ENCODE measurements around the gene VPS13C. TPM values are rescaled to one million over a fixed set of nuclear protein-coding genes. Genes with fewer than 3 reads are reported as not detected.

VPS13C gene, protein sequence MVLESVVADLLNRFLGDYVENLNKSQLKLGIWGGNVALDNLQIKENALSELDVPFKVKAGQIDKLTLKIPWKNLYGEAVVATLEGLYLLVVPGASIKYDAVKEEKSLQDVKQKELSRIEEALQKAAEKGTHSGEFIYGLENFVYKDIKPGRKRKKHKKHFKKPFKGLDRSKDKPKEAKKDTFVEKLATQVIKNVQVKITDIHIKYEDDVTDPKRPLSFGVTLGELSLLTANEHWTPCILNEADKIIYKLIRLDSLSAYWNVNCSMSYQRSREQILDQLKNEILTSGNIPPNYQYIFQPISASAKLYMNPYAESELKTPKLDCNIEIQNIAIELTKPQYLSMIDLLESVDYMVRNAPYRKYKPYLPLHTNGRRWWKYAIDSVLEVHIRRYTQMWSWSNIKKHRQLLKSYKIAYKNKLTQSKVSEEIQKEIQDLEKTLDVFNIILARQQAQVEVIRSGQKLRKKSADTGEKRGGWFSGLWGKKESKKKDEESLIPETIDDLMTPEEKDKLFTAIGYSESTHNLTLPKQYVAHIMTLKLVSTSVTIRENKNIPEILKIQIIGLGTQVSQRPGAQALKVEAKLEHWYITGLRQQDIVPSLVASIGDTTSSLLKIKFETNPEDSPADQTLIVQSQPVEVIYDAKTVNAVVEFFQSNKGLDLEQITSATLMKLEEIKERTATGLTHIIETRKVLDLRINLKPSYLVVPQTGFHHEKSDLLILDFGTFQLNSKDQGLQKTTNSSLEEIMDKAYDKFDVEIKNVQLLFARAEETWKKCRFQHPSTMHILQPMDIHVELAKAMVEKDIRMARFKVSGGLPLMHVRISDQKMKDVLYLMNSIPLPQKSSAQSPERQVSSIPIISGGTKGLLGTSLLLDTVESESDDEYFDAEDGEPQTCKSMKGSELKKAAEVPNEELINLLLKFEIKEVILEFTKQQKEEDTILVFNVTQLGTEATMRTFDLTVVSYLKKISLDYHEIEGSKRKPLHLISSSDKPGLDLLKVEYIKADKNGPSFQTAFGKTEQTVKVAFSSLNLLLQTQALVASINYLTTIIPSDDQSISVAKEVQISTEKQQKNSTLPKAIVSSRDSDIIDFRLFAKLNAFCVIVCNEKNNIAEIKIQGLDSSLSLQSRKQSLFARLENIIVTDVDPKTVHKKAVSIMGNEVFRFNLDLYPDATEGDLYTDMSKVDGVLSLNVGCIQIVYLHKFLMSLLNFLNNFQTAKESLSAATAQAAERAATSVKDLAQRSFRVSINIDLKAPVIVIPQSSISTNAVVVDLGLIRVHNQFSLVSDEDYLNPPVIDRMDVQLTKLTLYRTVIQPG (N-terminal part only)
- total RNA-seq: 10 to 100 TPM; 54.9 to 62.6 TPM

DNA sequence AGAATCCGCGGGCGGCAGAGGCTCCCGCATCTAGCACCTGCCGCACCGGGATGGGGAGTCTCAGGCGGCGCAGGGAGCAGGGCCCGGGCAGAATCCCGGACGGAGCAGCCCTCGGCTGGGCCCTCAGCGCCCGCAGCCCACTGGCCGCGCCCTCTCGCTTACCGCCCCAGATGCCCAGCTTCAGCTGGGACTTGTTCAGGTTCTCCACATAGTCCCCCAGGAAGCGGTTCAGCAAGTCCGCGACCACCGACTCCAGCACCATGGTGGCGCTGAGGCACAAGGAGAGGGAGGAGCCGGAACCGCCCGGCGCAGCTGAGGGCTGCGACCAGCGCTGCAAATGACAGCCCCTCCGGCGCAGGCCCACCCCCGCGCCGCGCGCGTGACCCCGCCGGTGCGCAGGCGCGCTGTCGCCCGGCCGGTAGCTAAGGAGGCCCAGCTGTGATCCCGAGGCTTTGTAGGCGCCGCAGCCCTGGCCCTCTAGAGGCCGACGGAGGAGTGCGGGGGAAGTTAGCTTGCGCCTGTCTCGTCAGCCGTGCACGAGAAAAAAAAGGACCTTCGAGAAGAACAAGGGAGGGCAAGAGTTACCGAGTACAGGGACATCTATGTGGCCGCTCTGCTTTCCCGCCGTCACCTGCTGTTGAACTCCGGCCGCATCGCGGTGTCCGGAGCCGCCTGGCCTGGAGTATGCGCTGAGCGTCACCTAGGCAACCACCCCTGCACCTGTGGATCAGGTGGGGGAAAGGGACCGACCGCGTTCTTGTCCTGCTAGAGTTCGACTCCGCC, at the start of gene VPS13C:
VPS13C (minus strand) TSS at position 335 of the 783 bp plus-strand sequence; CDS start at position 262, 73 bp downstream.

DNA sequence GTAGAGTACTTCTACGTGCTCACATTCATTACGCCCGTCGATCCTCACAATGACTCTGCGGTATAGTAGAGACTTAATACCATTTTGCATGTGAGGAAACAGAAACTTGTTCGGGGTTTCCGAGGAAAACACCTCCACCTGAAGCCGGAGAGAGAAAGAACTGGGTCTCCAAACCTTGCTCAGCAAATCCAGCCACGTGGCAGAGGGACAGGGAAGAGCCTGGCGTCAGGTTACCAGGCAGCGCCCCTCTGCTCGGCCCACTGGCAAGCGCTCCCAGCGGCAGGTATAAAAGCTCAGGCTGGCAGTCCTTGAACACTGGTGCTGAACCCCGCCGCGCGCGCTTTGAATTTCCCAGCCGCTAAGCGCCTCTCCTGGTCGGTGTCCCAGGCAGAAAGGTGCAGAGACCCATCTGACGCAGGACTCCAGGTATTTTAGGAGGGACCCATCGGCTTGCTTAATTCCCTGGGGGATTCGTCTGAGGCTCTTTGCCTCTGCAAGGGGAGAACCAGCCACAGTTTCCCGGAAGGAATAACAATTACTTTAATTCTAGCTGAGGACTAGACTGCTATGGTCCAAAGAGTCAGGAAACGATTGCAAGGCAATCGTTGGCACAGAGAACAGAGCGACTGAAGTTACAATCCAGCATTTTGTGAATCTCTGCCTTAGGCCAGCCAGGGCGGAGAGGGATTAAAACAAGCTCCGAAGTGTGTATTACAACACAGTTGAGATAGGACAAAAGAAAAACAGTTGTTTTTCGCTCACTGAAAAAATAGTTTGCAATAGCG, 6.6 kb upstream of the VPS13C start, which contains the start of gene C2CD4A:
C2CD4A (plus strand) TSS at position 315 of the 785 bp plus-strand sequence. CDS start 637 bp downstream, outside the sequence.

Other genes starting within 250 kb of the VPS13C start
- gene C2CD4A, start 6.5 kb upstream of the VPS13C start, total RNA-seq: under 1 TPM in 1 of 2 donors, not detected in 1; under 0.01 TPM
- gene C2CD4B, start 104.8 kb upstream of the VPS13C start, total RNA-seq: not detected